Gastroesophageal sphincter (tissue), 4 donors: ENCODE results near the gene SYK. TPM values are rescaled to one million over a fixed set of nuclear protein-coding genes. Genes with fewer than 3 reads are reported as not detected.

ENCODE experiments used
- ATAC-seq: fragments of 150-250 bp; one replicate; pipeline ENCODE4 v1.9.1; 2016; ENCODE audit warnings: mild to moderate bottlenecking, moderate library complexity
- H3K27ac ChIP-seq, 4 donors: fragments of 200-600 bp; sonication (generic) in 3 of 4; 1 replicate in 3 of 4; 2 replicates in 1 of 4; pipeline ENCODE4 v1.5.1; 2016 to 2019
- H3K27me3 ChIP-seq: fragments of 200-600 bp; sonication (generic); one replicate; pipeline ENCODE4 v1.5.1; 2019
- H3K36me3 ChIP-seq, 2 donors: fragments of 200-600 bp; sonication (generic); one replicate each; pipeline ENCODE4 v1.5.1; 2019; ENCODE audit warnings: control low read depth in 1 of 2
- H3K4me1 ChIP-seq, 3 donors: fragments of 200-600 bp; sonication (generic); 1 replicate in 2 of 3; 2 replicates in 1 of 3; pipeline ENCODE4 v1.5.1; 2016 to 2019; ENCODE audit warnings: control low read depth in 2 of 3
- H3K4me3 ChIP-seq, 2 donors: fragments of 200-600 bp; sonication (generic); one replicate each; pipeline ENCODE4 v1.5.1; 2019; ENCODE audit warnings: mild to moderate bottlenecking in 1 of 2, moderate library complexity in 1 of 2
- H3K9me3 ChIP-seq, 3 donors: fragments of 200-600 bp; sonication (generic); one replicate each; pipeline ENCODE4 v1.5.1; 2017 to 2019; ENCODE audit warnings: control low read depth in 2 of 3
- CTCF ChIP-seq, 4 experiments: fragments of 200-600 bp in 2 of 4; fragments of 450-650 bp in 2 of 4; sonication (generic) in 1 of 4; IDR thresholded peaks; one replicate each; pipeline ENCODE4 v1.5.1; 2017 to 2019; ENCODE audit warnings: antibody characterized with exemption in 4 of 4, mild to moderate bottlenecking in 2 of 4, moderate library complexity in 2 of 4
- EP300 ChIP-seq: sonication (generic); formaldehyde crosslinking; IDR thresholded peaks from one replicate; pipeline ENCODE4 v1.6.1; 2017; ENCODE audit warnings: antibody characterized with exemption, mild to moderate bottlenecking
- POLR2A ChIP-seq, 2 donors: fragments of 450-650 bp; IDR thresholded peaks; one replicate each; pipeline ENCODE4 v1.6.1; 2017; ENCODE audit warnings: antibody characterized with exemption in 2 of 2, mild to moderate bottlenecking in 2 of 2, moderate library complexity in 1 of 2
- POLR2AphosphoS5 ChIP-seq: sonication (generic); formaldehyde crosslinking; IDR thresholded peaks from one replicate; pipeline ENCODE4 v1.6.1; 2017; ENCODE audit warnings: antibody characterized with exemption
- WGBS, 2 donors: methylation state at CpG; one replicate each; pipeline ENCODE4 v1.1.5; 2018; ENCODE audit warnings: low coverage in 1 of 2; 5-methylcytosine and 5-hydroxymethylcytosine counted together
- total RNA-seq, 4 donors: library from RNA; depleted of rRNA; stranded (reverse); fragments of >200 nt; gene quantifications; one replicate each; pipeline ENCODE4 v1.1.0, GENCODE V29; 2016

Gene SYK
- total RNA-seq, 4 donors from 2014 or later: 4.0 to 15.3 (median 10.4) TPM

GRCh38 chr9:90853945-90854344, 52.3 kb downstream of the SYK start:
- Histone ChIP-seq H3K36me3 (peaks cover 0 to 6% of the 10 kb centered on the region in 2 donors), H3K9me3 (no peaks in the 10 kb centered on the region), H3K27ac (no peak overlapping the region), H3K4me1 (peaks cover 0 to 15% (median 0%) of the 10 kb centered on the region in 3 donors), H3K4me3 (no peak overlapping the region), H3K27me3 (no peaks in the 10 kb centered on the region)
- ATAC-seq: no peak
- WGBS, 2 donors: 100% methylated on average over 5 of the region's 10 CpGs; no CpG with 5 or more reads in 1 of the 2 donors
- TF ChIP-seq CTCF (IDR thresholded peaks at IDR 0.05): no peak
- no peak for TF ChIP-seq POLR2AphosphoS5
- TF ChIP-seq EP300: no peak
- no peak for TF ChIP-seq POLR2A (IDR thresholded peaks at IDR 0.05)

- H3K4me1 ChIP-seq: peaks cover 0 to 15% (median 0%) of the 10 kb centered on the region in 3 donors
- WGBS, 2 donors: 74 to 88% methylated on average over 8 of the region's 8 CpGs
- H3K36me3 ChIP-seq: no peaks in the 10 kb centered on the region
- H3K4me3 ChIP-seq: no peak overlapping the region
- no peaks in the 10 kb centered on the region for H3K9me3 ChIP-seq
- no peaks in the 10 kb centered on the region for H3K27me3 ChIP-seq
- TF ChIP-seq POLR2A (IDR thresholded peaks at IDR 0.05) (no peak), POLR2AphosphoS5 (no peak), EP300 (no peak), CTCF (IDR thresholded peaks at IDR 0.05) (no peak)
- H3K27ac ChIP-seq: no peak overlapping the region
- ATAC-seq: no peak
Measured at GRCh38 chr9:90854637-90855175, 53.1 kb downstream of the SYK start.

GRCh38 chr9:90855208-90855902, 53.7 kb downstream of the SYK start:
- no peaks in the 10 kb centered on the region for H3K27me3 ChIP-seq
- peaks cover 0 to 15% (median 0%) of the 10 kb centered on the region in 3 donors for H3K4me1 ChIP-seq
- TF ChIP-seq EP300 (no peak), POLR2A (IDR thresholded peaks at IDR 0.05) (no peak), CTCF (IDR thresholded peaks at IDR 0.05) (no peak), POLR2AphosphoS5 (no peak)
- WGBS, 2 donors: 70 to 83% methylated on average over 5 of the region's 5 CpGs
- H3K36me3 ChIP-seq: no peaks in the 10 kb centered on the region
- H3K9me3 ChIP-seq: no peaks in the 10 kb centered on the region
- no peak overlapping the region for H3K27ac ChIP-seq
- ATAC-seq: no peak
- no peak overlapping the region for H3K4me3 ChIP-seq

GRCh38 chr9:90857091-90857490, 55.5 kb downstream of the SYK start:
- WGBS, 2 donors: 86% methylated on average over 4 to 5 of the region's 6 CpGs
- ATAC-seq: no peak
- H3K9me3 ChIP-seq: no peaks in the 10 kb centered on the region
- H3K4me1 ChIP-seq: peaks cover 0 to 8% (median 0%) of the 10 kb centered on the region in 3 donors
- H3K27ac ChIP-seq: no peak overlapping the region
- H3K4me3 ChIP-seq: no peak overlapping the region
- H3K27me3 ChIP-seq: no peaks in the 10 kb centered on the region
- peaks cover 0 to 5% of the 10 kb centered on the region in 2 donors for H3K36me3 ChIP-seq
- TF ChIP-seq EP300: no peak
- no peak for TF ChIP-seq CTCF (IDR thresholded peaks at IDR 0.05)
- no peak for TF ChIP-seq POLR2A (IDR thresholded peaks at IDR 0.05)
- no peak for TF ChIP-seq POLR2AphosphoS5

- WGBS, 2 donors: 100% methylated on average over 1 of the region's 5 CpGs; no CpG with 5 or more reads in 1 of the 2 donors
- H3K9me3 ChIP-seq: no peaks in the 10 kb centered on the region
- no peak overlapping the region for H3K27ac ChIP-seq
- H3K4me1 ChIP-seq: peaks cover 0 to under 1% (median 0%) of the 10 kb centered on the region in 3 donors
- peaks cover 0 to 11% of the 10 kb centered on the region in 2 donors for H3K36me3 ChIP-seq
- H3K4me3 ChIP-seq: no peak overlapping the region
- ATAC-seq: no peak
- TF ChIP-seq POLR2AphosphoS5 (no peak), EP300 (no peak), POLR2A (IDR thresholded peaks at IDR 0.05) (no peak), CTCF (IDR thresholded peaks at IDR 0.05) (no peak)
- H3K27me3 ChIP-seq: no peaks in the 10 kb centered on the region
Measured at GRCh38 chr9:90857855-90858254, 56.2 kb downstream of the SYK start.
